GM19438 (cell line): ENCODE data around the gene HBS1L.
A peak's percentile ranks its signal among the peaks of the same experiment; 100 is the strongest.

ENCODE experiments used
- ATAC-seq: cut with Tn5 transposase; IDR thresholded peaks from one replicate; pipeline ENCODE4 v1.9.1; 2021; ENCODE audit warnings: low read depth; ENCODE audit not compliant: unreplicated experiment

The HBS1L gene

DNA sequence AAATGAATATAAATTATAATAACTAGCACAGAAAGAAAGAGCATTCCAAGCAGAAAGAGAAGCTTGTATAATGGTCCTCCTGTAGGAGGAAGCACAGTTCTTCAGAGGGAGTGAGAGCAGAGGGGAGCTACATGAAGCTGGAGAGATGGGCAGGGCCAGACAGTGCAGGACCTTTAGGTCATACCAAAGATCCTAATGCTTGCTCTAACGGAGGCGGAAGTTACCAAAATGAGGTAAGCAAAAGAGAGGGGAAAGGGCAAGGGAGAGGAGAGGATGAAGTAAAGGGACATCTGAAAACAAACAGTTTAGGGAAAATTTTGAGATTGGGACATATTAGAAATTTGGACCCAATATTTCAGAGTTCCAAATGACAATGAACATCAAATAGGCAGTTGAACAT lies 50.2 kb downstream of the HBS1L start:
- no peak for ATAC-seq

GRCh38 chr6:135002974-135003703 lies 51.5 kb downstream of the HBS1L start:
- ATAC-seq = peak; percentile 99

DNA sequence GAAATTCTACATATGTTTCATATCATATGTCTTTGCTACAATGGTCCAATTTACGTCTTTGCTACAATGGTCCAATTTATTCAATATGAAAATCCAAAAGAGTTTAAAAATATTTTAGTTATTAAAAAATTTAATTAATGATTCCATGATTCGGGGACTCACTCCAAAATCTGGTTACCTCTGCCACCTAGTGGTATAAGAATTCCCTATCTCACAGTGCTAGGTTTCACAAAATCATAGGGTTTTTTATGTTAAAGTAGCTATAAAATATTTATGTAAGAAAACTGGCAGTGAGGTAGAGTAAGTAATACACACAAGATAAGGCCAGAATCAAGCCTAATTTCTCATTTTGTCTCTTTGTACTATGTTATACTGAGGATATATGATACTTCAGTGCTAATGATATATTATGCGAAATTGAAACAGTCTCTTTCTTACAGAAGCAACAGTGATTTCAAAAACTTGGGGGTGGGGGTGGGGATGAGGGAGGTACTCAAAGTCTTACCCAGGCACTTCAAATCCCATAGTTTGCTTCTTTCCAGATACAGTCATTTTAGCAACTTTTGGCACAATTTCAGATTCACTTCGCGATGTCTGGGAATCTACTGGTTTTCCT lies 52.3 kb downstream of the HBS1L start:
- no peak for ATAC-seq

DNA sequence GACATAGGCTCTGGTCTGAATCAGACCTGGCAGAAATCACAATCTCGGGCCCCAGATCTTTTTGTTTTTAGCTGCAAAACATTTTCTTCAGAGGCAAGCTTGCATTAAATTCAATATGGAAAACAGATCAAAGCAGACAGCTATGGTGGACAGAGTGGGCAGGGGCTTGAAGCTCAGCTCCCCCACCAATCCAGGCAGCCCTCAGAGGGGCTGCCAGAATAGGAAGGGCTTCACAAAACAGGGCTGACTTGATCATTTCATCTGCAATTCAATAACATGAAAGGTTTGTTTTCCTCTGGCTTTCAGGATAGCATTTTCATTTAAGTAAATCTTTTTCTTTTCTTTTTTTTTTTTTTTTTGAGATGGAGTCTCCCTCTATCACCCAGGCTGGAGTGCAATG lies 55.5 kb downstream of the HBS1L start:
- no peak for ATAC-seq

- ATAC-seq = no peak
Observed at GRCh38 chr6:134997133-134997995, 57.3 kb downstream of the HBS1L start.

- no peak for ATAC-seq
Observed at GRCh38 chr6:134995536-134995935, 59.1 kb downstream of the HBS1L start.

- no peak for ATAC-seq
Observed at GRCh38 chr6:134994431-134994830, 60.2 kb downstream of the HBS1L start.

- no peak for ATAC-seq
Observed at GRCh38 chr6:134992155-134992554, 62.5 kb downstream of the HBS1L start.

GRCh38 chr6:134990262-134990661 lies 64.4 kb downstream of the HBS1L start:
- no peak for ATAC-seq

DNA sequence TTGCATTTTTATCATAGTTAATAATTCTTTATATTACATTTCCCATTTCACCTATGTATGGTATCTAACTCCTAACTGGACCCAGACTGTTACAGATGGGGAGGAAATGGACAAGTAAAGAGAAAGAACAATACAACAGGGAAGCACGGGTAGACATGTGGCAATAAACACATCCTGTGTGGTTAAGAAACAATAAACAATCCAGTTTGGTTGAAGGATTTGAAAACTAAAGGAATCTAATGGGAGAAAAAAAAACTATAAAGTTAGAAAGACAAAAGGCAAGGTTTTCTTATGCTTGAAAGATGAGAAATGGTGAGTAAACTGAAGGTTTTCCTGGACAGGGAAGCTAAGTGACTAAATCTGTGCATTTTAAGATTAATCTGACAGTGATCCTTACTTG lies 69.8 kb downstream of the HBS1L start:
- no peak for ATAC-seq

DNA sequence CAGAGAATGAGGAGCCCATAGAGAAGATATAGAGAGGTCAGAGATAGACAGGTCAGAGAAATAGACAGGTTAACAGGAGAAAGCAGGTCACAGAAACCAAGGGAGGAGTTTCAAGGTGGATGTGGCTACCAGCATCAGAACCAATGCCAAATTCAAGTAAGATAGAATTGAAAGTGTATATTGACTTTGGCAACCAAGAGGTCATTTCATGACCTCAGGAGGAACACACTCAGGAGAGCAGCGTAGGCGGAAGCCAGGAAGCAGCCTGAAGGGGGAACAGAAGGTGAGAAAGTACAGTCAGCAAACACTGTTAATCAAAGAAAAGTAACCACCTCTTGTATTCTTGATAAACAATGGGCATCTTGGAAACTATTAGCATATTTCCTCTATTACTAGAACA lies 70.8 kb downstream of the HBS1L start:
- no peak for ATAC-seq

DNA sequence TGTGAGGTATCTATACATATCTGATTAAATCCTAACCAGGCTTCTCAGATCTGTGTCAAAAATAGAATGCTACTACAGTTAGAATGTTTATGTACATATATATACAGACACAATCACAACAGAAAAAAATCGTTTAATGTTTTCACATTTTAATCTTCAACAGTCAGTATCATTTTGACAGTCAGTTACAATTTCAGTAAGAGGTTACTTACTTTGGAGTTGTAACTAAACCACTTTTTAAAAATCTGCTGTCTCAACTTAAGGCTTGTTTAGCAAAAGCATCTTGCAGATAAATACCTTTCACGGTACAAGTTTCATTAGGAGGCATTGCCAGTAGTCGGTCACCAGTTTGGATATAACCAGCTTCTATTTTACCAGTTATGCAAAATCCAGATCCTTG lies 72.5 kb downstream of the HBS1L start:
- no peak for ATAC-seq

GRCh38 chr6:134980846-134981245 lies 73.8 kb downstream of the HBS1L start:
- no peak for ATAC-seq

- ATAC-seq = peak; percentile 83
Observed at GRCh38 chr6:134979142-134979541, 75.5 kb downstream of the HBS1L start.

DNA sequence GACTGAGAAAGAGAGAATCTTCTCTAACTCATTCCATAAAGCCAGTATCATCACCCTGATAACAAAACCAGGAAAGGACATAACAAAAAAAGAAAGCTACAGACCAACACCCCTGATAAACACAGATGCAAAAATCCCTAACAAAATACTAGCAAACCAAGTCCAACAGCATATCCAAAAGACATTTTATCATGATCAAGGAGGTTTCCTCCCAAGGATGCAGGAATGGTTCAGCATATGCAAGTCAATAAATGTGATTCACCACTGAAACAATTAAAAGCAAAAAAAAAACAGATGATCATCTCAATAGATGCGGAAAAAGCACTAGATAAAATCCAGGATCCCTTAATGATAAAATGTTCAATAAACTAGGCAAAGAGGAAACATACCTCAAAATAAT lies 80.3 kb downstream of the HBS1L start:
- no peak for ATAC-seq

- no peak for ATAC-seq
Observed at GRCh38 chr6:134967711-134968110, 86.9 kb downstream of the HBS1L start.

DNA sequence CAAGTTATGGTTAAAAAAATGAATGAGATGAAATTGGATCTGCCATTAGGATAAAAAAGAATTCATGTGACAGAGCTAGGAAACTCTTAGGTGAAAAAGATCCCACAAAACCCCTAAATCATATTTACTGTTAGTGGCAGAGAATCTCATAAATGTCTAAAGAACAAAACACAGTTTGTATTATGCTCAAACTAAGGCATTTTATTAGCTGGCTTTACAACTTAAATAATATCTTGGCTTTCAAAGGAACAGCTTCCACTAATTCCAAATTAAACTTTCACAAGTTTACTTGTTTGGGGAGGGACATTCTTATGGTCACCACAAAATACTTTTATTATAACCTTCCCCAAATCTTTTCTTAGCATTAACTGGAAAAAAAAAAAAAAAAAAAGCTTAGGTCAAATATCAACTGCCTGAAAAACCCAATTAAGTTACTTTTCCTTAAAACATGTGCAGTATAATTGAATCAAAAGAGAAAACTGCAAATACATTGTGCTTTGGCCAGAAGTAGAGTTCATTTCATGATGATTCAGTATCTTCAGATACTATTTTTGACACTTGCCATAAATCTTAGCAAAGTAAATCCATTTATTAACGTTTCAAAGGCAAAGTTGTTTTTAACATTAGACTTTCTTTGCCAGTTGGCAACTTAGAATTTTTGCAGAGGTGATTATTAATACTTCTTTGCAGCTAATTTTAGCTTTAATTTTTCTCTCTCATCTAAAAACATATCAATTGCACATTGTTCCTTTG lies 90.0 kb downstream of the HBS1L start:
- ATAC-seq = no peak

DNA sequence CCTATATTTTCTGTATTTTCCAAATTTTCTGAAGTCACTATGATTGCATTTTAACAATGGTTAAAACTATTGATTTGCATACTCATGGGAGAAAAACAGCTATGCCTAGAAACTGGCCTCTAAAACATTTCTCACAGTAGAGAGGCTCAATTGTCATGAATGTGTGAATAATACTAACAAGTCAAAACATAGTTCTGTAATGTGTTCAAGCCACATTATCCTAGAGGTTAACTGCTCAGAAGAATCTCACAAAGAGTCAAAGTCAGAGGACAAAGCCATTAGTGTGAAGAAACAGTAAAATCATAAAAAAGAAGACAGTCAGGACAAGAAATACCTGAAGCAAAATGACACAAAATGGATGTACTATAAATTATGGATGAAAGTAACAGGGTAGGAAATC lies 92.2 kb downstream of the HBS1L start:
- no peak for ATAC-seq

- no peak for ATAC-seq
Observed at GRCh38 chr6:134961366-134961765, 93.3 kb downstream of the HBS1L start.

GRCh38 chr6:134959603-134960002 lies 95.0 kb downstream of the HBS1L start:
- ATAC-seq = no peak

GRCh38 chr6:134956676-134957075 lies 97.9 kb downstream of the HBS1L start:
- no peak for ATAC-seq
